Neural progenitor cell (in vitro differentiated cells): ENCODE data around the gene OR51E1.

Source experiments
- CTCF ChIP-seq: fragments of 200-600 bp; sonication (generic); IDR thresholded peaks from 2 replicates; pipeline ENCODE4 v1.5.1; 2017; ENCODE audit warnings: antibody characterized with exemption, mild to moderate bottlenecking
- EZH2 ChIP-seq: fragments of 200-600 bp; sonication (generic); IDR thresholded peaks from 2 replicates; pipeline ENCODE4 v1.6.1; 2017; ENCODE audit warnings: antibody characterized with exemption, mild to moderate bottlenecking, moderate library complexity

- TF ChIP-seq CTCF (no peak), EZH2 (no peak)
Observed at GRCh38 chr11:4662876-4663275, 19.1 kb downstream of the OR51E1 start.
